Right kidney (tissue), 1 donor: ENCODE measurements around the gene SHE.

Experiments
- DNase-seq: peaks from one replicate; pipeline ENCODE4 v3.0.0-alpha.2; 2016

The SHE gene

GRCh38 chr1:154479764-154480421 is 22.3 kb downstream of the SHE start:
- DNase-seq: peak; percentile 69

GRCh38 chr1:154478639-154479038 is 23.6 kb downstream of the SHE start:
- DNase-seq: no peak

- no peak for DNase-seq
Observed at GRCh38 chr1:154478013-154478412, 24.2 kb downstream of the SHE start.

DNA sequence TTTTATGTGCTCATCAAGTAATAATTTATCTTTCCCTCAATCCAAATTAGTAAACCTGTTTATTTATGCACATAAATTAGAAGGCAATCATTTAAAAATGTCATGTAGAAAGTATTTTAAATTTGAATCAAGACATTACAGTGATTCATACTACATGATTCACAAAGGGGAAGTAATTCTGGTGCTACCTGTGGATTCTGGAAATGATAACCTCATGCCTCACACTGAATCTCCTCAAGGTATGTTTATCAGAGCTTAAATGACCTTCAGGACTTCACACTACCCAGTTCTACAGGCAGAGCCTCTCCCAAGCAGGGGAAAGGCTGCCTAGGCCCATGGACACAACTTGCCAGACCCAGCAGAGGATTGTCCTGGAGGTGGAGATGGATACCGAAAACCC is 25.4 kb downstream of the SHE start:
- DNase-seq: no peak

- no peak for DNase-seq
Observed at GRCh38 chr1:154474802-154475201, 27.4 kb downstream of the SHE start.

GRCh38 chr1:154471304-154471703 is 30.9 kb downstream of the SHE start:
- DNase-seq: no peak

GRCh38 chr1:154469844-154470560 is 32.2 kb downstream of the SHE start:
- no peak for DNase-seq

- DNase-seq: no peak
Observed at GRCh38 chr1:154468535-154469250, 33.5 kb downstream of the SHE start.

DNA sequence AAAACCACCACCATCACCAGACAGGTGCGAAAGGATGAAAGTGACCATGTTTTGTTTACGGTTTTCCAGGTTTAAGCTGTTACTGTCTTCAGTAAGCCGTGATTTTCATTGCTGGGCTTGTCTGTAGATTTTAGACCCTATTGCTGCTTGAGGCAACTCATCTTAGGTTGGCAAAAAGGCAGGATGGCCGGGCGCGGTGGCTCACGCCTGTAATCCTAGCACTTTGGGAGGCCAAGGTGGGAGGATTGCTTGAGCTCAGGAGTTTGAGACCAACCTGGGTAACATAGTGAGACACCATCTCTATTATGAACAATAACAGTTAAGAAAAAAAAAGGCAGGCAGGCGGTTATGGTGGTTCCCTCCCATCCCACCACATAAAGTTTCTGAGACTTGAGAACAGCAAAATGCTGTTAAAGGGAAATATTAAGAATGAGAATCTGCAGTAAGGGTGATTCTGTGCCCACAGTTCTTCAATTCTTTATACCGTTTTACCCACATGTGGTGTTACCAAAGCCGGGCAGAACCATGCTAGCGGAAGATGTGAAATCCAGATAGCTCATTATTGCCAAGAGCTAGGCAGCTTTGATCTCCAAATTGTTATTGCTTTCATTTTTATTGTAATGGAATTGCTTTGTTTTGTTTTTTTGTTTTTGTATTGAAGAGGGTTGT is 34.6 kb downstream of the SHE start:
- DNase-seq: no peak

DNA sequence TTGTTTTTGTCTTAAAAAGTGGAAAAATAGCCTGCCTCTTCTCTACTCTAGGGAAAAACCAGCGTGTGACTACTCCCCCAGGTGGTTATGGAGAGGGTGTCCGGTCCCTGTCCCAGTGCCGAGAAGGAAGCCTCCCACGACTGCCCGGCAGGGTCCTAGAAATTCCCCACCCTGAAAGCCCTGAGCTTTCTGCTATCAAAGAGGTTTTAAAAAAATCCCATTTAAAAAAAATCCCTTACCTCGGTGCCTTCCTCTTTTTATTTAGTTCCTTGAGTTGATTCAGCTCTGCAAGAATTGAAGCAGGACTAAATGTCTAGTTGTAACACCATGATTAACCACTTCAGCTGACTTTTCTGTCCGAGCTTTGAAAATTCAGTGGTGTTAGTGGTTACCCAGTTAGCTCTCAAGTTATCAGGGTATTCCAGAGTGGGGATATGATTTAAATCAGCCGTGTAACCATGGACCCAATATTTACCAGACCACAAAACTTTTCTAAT is 35.2 kb downstream of the SHE start:
- peak; percentile 29 for DNase-seq

DNA sequence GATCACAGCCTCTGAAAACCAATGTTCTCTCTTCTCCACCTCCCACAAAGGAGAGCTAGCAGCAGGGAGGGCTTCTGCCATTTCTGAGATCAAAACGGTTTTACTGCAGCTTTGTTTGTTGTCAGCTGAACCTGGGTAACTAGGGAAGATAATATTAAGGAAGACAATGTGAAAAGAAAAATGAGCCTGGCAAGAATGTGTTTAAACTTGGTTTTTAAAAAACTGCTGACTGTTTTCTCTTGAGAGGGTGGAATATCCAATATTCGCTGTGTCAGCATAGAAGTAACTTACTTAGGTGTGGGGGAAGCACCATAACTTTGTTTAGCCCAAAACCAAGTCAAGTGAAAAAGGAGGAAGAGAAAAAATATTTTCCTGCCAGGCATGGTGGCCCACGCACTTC is 36.0 kb downstream of the SHE start:
- no peak for DNase-seq

DNA sequence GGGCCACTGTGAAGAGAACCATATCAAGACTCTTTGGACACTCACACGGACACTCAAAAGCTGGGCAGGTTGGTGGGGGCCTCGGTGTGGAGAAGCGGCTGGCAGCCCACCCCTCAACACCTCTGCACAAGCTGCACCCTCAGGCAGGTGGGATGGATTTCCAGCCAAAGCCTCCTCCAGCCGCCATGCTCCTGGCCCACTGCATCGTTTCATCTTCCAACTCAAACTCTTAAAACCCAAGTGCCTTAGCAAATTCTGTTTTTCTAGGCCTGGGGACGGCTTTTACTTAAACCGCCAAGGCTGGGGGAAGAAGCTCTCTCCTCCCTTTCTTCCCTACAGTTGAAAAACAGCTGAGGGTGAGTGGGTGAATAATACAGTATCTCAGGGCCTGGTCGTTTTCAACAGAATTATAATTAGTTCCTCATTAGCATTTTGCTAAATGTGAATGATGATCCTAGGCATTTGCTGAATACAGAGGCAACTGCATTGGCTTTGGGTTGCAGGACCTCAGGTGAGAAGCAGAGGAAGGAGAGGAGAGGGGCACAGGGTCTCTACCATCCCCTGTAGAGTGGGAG is 36.5 kb downstream of the SHE start:
- DNase-seq: no peak

DNA sequence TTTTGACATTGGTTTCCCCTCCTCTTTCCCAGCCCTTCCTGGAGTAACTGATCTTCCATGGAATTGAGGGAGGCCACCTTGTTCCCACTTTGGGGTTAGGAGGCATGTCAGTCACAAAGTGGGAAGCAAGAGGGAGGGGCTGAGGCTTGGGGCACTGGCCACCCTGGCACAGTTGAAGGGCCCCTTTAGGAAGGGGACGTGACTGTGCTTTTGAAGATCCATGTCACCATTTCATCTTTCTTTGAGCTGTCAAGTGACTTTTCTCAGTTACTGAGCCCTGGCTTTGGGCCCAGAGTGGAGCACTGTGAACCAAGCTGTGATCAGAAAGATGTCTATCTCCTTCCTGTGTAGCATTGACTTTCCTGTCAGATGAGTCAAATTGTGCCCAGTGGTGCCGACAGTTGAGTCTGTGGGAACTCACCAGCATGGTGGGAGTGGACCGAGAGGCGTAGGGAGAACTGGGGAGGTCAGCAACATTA is 38.7 kb downstream of the SHE start:
- no peak for DNase-seq

DNA sequence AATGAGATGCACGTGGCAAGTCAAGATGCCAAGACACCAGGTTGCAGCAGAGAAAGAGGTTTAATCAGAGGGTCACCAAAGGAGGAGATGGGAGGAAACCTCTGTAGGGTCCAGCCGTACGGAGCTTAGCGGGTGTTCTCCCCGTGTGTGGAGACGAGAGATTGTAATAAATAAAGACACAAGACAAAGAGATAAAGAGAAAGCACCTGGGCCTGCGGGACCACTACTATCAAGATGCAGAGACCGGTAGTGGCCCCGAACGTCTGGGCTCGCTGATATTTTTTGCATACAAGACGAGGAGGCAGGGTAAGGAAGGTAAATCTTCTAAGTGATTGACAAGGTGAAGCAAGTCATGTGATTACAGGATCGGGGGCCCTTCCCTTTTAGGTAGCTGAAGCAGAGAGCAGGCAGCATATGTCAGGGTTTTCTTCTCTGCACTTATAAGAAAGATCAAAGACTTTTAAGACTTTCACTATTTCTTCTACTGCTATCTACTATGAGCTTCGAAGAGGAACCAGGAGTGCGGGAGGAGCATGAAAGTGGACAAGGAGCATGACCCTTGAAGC is 41.4 kb downstream of the SHE start:
- no peak for DNase-seq

DNA sequence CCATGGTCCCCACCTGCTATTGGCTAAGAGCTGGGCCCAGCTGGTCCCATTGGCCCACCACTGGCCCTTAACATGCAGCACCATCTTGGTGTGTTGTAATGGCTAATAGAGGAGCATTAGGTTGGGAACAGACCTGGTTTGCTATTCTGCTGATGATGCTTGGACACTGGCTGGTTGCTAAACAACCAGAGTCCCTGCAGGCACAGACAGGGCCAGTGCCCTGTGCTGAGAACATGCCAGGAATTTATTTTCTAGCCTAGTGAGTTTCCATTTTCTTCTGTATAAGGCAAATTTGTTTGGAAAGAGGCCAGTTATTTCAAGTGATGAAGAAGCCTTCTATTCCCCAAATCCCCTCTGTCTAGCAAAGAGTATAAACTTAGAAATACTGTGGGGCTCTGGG is 43.1 kb downstream of the SHE start:
- no peak for DNase-seq

- DNase-seq: no peak
Observed at GRCh38 chr1:154456631-154457030, 45.6 kb downstream of the SHE start.

DNA sequence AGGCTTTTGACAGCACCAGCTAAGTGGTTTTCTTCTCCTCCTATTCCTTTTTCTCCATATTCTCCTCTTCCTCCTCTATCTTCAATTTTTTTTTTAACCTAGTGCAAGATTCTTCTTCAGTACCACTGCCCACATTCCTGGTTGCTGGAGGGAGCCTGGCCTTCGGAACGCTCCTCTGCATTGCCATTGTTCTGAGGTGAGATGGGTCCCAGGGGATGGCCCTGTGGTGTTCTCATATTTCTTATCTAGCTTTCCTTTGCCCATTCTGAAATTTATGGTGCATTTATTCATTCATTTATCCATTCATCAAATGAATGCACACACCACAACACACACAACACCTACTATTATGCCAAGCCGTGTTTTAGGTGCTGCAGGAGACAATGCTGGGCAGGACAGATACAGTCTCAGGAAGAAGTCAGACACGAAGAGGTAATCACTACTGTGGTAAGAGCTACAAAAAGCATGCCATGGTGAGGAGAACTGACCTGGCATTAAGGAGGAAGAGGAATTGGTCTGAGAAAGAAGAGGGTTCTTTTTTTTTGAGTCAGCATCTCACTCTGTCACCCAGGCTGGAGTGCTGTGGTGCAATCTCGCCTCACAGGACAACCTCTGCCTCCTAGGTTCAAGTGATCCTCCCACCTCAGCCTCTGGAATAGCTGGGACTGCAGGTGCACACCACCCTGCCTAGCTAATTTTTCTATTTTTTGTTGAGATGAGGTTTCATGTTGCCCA is 47.7 kb downstream of the SHE start:
- DNase-seq: no peak

GRCh38 chr1:154453574-154454352 is 48.4 kb downstream of the SHE start:
- DNase-seq: no peak

DNA sequence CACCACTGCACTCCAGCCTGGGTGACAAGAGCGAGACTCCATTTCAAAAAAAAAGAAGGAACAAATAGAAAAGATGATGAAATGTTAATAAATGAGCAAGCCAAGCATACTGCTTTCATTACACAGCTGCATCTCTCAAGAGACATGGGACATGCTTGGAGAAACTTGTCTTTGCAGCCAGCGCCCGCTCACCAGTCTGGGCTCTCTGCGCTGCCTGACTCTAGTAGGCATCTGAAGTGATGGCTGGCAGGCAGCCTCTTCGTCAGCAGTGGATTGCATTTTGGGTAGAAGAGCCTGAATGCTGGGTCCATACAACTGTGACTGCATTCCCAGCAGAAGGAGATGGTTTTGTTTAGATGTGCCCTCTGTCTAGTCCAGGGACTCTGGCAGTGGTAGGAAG is 49.1 kb downstream of the SHE start:
- DNase-seq: no peak

DNA sequence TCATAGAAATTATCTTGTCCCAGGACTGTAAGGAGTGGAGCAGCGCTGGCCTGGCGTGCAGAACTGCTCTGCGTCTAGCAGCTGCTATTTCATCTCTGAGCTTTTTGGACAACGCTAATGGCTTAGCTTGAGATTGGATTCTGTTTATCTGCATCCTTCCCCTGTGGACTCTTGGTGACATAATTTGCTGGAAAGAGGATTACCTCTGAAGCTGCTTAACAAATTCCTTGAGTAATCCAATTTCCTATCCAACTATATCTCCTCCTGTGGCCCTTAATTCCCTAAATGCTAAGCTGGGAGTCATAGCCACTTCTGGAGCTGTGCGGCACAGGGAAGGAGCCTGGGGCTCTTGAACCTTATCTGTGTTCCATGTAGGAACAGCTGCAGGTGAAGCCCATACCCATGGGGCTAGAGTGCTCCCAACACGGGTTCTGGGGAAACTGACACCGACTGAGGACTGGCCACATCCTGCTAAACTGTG is 53.8 kb downstream of the SHE start:
- DNase-seq: no peak
